Uterus (tissue), 4 donors: Measurements from ENCODE around the gene ANKLE2. TPM values are rescaled to one million over a fixed set of nuclear protein-coding genes. Genes with fewer than 3 reads are reported as not detected.

Experiments used
- DNase-seq, 2 donors: peaks; one replicate each; pipeline ENCODE4 v3.0.0-alpha.2; 2019 to 2020
- H3K27ac ChIP-seq, 2 donors: fragments of 200-600 bp; sonication (generic); 1 replicate in 1 of 2; 2 replicates in 1 of 2; pipeline ENCODE4 v1.5.1; 2016 to 2018
- H3K27me3 ChIP-seq, 2 donors: fragments of 200-600 bp; sonication (generic); one replicate each; pipeline ENCODE4 v1.5.1; 2018 to 2019; ENCODE audit warnings: control low read depth in 1 of 2
- H3K36me3 ChIP-seq, 2 donors: fragments of 200-600 bp; sonication (generic); one replicate each; pipeline ENCODE4 v1.5.1; 2019; ENCODE audit warnings: control low read depth in 1 of 2
- H3K4me1 ChIP-seq, 2 donors: fragments of 200-600 bp; sonication (generic); one replicate each; pipeline ENCODE4 v1.5.1; 2018 to 2019; ENCODE audit warnings: control low read depth in 1 of 2
- H3K4me3 ChIP-seq, 2 donors: fragments of 200-600 bp; sonication (generic); 1 replicate in 1 of 2; 2 replicates in 1 of 2; pipeline ENCODE4 v1.5.1; 2018 to 2019; ENCODE audit warnings: mild to moderate bottlenecking in 1 of 2
- H3K9me3 ChIP-seq, 2 donors: fragments of 200-600 bp; sonication (generic); one replicate each; pipeline ENCODE4 v1.5.1; 2019; ENCODE audit warnings: control low read depth in 1 of 2
- POLR2A ChIP-seq, 2 donors: fragments of 450-650 bp; IDR thresholded peaks; one replicate each; pipeline ENCODE4 v1.6.1; 2016; ENCODE audit warnings: antibody characterized with exemption in 2 of 2, mild to moderate bottlenecking in 1 of 2, moderate library complexity in 1 of 2
- intact Hi-C: fragments of 100-400 bp; cut with DNase I; formaldehyde crosslinking; loops from one replicate; pipeline ENCODE4 v1.15.1; 2023; ENCODE audit warnings: low total_unique reads
- total RNA-seq, 4 donors: library from RNA; depleted of rRNA in 3 of 4; stranded (reverse); fragments of >200 nt in 3 of 4; gene quantifications; one replicate each; pipeline versions ENCODE4 v1.1.0 to v1.2.4, GENCODE V29; 2014 to 2023
- TF ChIP-seq, protein P1 (sequence below), 4 experiments: fragments of 200-600 bp in 2 of 4; fragments of 450-650 bp in 2 of 4; sonication (generic) in 2 of 4; IDR thresholded peaks; one replicate each; pipeline ENCODE4 v1.5.1; 2016 to 2019; ENCODE audit warnings: antibody characterized with exemption in 4 of 4, mild to moderate bottlenecking in 2 of 4, moderate library complexity in 1 of 4
- donor health status: DM: yes; HTN: yes; CAD: no.

Gene ANKLE2
- total RNA-seq, 4 donors from 2014 or later = 21.2 to 87.4 (median 69.6) TPM

DNA sequence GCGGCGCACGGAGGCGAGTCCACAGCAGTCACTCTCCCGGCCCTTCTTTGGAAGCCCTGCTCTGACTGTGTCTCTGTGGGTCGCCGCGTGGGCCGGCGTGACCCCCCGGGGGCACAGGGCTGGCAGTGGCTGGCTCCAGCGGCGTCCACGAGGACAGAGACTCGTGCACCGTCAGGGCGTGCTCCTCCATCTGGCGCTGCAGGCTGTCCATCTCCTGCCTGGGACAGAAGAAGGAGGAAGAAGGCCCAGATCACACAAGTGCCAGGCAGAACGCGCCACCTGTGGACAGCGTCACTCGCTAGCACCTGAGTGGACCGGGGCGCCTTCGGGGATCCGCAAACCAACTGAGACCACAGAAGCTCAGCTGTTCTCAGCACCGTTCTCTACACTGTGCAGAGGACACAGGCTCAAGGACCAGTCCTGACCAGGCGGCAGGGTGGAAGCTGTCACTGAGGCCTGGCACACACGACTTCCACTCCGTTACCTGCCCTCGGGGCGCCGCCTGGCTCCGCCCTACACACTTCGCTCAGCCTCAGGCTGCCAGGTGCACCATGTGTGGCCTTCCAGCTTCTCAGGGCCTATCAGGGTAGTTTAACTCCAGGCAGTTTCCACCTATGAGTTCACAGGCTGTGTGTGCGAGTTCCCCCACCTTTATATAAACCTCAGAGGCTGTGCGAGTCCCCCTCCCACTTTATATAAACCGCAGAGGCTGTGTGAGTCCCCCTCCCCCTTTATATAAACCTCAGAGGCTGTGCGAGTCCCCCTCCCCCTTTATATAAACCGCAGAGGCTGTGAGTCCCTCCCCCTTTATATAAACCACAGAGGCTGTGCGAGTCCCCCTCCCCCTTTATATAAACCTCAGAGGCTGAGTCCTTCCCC is 11.7 kb upstream of the ANKLE2 start:
- no peaks in the 10 kb centered on the region for H3K9me3 ChIP-seq
- no peak for TF ChIP-seq POLR2A (IDR thresholded peaks at IDR 0.05)
- DNase-seq = no peak
- H3K4me1 ChIP-seq = no peaks in the 10 kb centered on the region
- H3K36me3 ChIP-seq = no peaks in the 10 kb centered on the region
- no peak overlapping the region for H3K27ac ChIP-seq
- H3K4me3 ChIP-seq = no peak overlapping the region
- H3K27me3 ChIP-seq = no peaks in the 10 kb centered on the region
- intact Hi-C loops = no loop called here

DNA sequence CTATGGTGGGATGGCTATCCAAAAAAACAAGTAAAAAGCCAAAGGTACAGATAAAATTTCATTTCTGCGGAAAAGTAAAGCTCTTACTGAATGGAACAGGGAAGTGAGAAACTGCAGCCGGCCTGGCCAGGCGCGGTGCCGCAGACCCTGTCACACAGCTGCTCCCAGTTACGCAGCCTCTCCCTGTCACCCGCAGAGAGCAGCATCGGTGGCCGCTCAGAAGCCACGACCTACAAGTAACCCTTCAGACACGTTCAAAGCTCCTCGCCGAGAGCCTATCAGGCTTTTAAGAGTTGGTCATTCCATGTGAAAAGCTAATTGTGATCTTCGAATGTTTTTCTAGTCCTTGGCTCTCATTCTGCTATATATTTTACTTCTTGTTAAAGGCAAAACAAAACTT is 11.0 kb upstream of the ANKLE2 start:
- Histone ChIP-seq H3K9me3 (no peaks in the 10 kb centered on the region), H3K36me3 (no peaks in the 10 kb centered on the region), H3K4me1 (no peaks in the 10 kb centered on the region), H3K27me3 (no peaks in the 10 kb centered on the region), H3K4me3 (no peak overlapping the region), H3K27ac (no peak overlapping the region)
- TF ChIP-seq POLR2A (IDR thresholded peaks at IDR 0.05) = no peak
- TF ChIP-seq, protein P1, sequence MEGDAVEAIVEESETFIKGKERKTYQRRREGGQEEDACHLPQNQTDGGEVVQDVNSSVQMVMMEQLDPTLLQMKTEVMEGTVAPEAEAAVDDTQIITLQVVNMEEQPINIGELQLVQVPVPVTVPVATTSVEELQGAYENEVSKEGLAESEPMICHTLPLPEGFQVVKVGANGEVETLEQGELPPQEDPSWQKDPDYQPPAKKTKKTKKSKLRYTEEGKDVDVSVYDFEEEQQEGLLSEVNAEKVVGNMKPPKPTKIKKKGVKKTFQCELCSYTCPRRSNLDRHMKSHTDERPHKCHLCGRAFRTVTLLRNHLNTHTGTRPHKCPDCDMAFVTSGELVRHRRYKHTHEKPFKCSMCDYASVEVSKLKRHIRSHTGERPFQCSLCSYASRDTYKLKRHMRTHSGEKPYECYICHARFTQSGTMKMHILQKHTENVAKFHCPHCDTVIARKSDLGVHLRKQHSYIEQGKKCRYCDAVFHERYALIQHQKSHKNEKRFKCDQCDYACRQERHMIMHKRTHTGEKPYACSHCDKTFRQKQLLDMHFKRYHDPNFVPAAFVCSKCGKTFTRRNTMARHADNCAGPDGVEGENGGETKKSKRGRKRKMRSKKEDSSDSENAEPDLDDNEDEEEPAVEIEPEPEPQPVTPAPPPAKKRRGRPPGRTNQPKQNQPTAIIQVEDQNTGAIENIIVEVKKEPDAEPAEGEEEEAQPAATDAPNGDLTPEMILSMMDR (IDR thresholded peaks at IDR 0.05) = no peak
- intact Hi-C loops = no loop called here
- no peak for DNase-seq

DNA sequence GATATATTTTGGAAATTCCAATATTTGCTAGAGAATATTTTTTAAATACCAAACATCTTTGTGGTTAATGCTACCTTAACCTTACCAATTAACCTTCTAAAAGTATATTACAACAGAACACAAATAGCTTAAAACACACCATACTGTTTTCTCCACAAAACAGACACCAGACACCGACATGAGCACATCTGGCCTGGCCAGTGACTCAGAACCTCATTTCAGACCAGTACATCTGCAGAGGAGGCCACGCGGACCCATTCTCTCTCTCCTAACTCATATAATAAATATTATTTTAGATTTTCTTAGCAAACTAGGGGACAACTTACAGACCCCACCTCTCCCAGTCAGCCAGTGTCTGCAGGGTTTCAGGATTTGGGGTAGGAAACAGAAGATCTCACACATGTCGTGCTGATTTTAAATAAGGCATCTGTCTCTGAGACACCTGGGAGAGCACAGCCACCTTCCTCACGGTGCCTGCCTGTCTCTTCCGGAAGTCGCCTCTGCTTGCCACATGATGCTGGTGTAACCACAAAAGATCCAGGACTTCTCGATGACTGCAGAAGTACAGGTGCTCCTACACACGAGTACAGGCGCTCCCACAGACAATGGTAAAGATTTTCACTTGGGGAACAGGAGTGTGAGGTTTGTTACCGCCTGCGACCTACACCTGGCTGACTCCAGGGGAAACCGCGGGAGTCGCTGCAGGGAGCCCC is 9.7 kb upstream of the ANKLE2 start:
- H3K36me3 ChIP-seq = no peaks in the 10 kb centered on the region
- intact Hi-C loops = no loop called here
- H3K27me3 ChIP-seq = no peaks in the 10 kb centered on the region
- no peak overlapping the region for H3K4me3 ChIP-seq
- H3K27ac ChIP-seq = no peak overlapping the region
- no peaks in the 10 kb centered on the region for H3K9me3 ChIP-seq
- TF ChIP-seq POLR2A (IDR thresholded peaks at IDR 0.05) = no peak
- TF ChIP-seq, protein P1 (IDR thresholded peaks at IDR 0.05) = no peak
- no peak for DNase-seq
- no peaks in the 10 kb centered on the region for H3K4me1 ChIP-seq

DNA sequence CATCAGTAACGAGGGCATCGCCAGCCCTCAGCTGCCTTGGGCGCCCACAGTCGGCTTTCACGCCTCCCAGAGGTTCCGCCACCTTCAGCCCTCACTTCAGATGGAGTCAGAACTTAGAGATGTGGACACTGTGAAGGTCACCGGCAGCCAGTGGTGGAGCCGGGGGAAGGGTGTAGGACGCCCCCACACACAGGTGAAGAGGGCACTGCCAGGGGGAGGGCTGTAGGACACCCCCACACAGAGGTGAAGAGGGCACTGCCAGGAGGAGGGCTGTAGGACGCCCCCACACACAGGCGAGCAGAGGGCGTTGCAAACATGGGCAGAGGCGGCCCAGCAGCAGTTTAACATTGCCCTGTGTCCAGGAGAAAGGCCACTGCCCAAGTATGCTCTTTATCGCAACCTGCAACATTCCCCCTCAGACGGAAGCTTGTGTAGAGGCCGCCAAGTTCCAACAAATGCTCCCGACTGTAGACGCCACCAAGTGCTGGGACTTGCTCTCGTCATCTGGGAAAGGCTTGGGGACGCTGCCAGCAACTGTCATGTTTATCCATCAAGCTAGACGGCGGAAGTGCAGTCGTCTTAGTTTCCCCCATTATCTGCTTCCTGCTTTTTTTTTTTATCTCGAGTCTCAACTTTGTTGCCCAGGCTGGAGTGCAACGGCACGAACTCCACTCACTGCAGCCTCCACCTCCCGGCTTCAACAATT is 4.9 kb upstream of the ANKLE2 start:
- intact Hi-C loops = no loop called here

DNA sequence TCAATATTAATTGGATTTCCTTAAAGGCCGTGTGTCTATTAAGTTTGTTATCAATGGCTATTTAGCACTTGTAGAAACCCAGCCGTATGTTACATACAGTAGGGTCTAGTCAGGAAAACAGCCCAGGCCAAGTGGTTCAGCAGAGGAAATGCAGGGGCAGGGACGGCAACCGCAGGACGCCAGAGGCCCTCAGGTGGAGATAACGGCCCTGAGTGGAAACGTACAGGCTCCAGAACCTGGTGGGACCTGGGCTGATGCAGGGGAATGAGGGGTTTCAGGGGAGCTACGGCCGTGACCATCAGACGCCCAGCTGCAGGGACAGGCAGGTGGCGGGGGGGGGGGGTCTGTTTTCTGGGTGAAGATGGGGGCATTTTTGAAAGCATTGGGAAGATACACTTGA is 3.7 kb upstream of the ANKLE2 start:
- Histone ChIP-seq H3K36me3 (no peaks in the 10 kb centered on the region), H3K27me3 (no peaks in the 10 kb centered on the region), H3K9me3 (no peaks in the 10 kb centered on the region), H3K27ac (no peak overlapping the region), H3K4me3 (no peak overlapping the region), H3K4me1 (peaks cover 0 to 2% of the 10 kb centered on the region in 2 donors)
- intact Hi-C loops = no loop called here
- DNase-seq = no peak
- TF ChIP-seq, protein P1 (IDR thresholded peaks at IDR 0.05) = no peak
- TF ChIP-seq POLR2A (IDR thresholded peaks at IDR 0.05) = no peak

More for the DNA sequence above, 4.9 kb upstream of the ANKLE2 start:
- no peaks in the 10 kb centered on the region for H3K9me3 ChIP-seq
- no peak for TF ChIP-seq POLR2A (IDR thresholded peaks at IDR 0.05)
- TF ChIP-seq, protein P1 (IDR thresholded peaks at IDR 0.05) = no peak
- no peaks in the 10 kb centered on the region for H3K4me1 ChIP-seq
- no peaks in the 10 kb centered on the region for H3K36me3 ChIP-seq
- H3K27ac ChIP-seq = no peak overlapping the region
- H3K27me3 ChIP-seq = no peaks in the 10 kb centered on the region
- no peak for DNase-seq
- H3K4me3 ChIP-seq = no peak overlapping the region
